H9 (cell line): ENCODE measurements around the gene MFSD1. TPM values are rescaled to one million over a fixed set of nuclear protein-coding genes. Genes with fewer than 3 reads are reported as not detected.

Experiments
- DNase-seq: peaks from one replicate; pipeline ENCODE4 v3.0.0-alpha.2; 2017
- H2AFZ ChIP-seq: one replicate; pipeline ENCODE4 v1.6.1; 2013; ENCODE audit warnings: mild to moderate bottlenecking, low read length, control low read depth, moderate library complexity
- H2AK5ac ChIP-seq: 2 replicates; pipeline ENCODE4 v1.6.1; 2013; ENCODE audit warnings: low read length, control low read depth, mixed read lengths; ENCODE audit not compliant: insufficient read length
- H2BK120ac ChIP-seq: one replicate; pipeline ENCODE4 v1.6.1; 2013; ENCODE audit warnings: low read depth, mild to moderate bottlenecking, low read length, control low read depth, inconsistent platforms; ENCODE audit not compliant: poor library complexity, severe bottlenecking
- H2BK12ac ChIP-seq: 2 replicates; pipeline ENCODE4 v1.6.1; 2013; ENCODE audit warnings: low read length, control low read depth, mixed read lengths, low read depth; ENCODE audit not compliant: insufficient read length
- H2BK15ac ChIP-seq: 2 replicates; pipeline ENCODE4 v1.6.1; 2013; ENCODE audit warnings: low read depth, low read length, control low read depth
- H2BK20ac ChIP-seq: one replicate; pipeline ENCODE4 v1.6.1; 2013; ENCODE audit warnings: low read depth, mild to moderate bottlenecking, low read length, control low read depth, inconsistent platforms; ENCODE audit not compliant: poor library complexity, severe bottlenecking
- H2BK5ac ChIP-seq: 2 replicates; pipeline ENCODE4 v1.6.1; 2013; ENCODE audit warnings: low read length, control low read depth, mixed read lengths; ENCODE audit not compliant: insufficient read length
- H3K14ac ChIP-seq: 2 replicates; pipeline ENCODE4 v1.6.1; 2013; ENCODE audit warnings: low read length, control low read depth; ENCODE audit not compliant: insufficient read depth
- H3K18ac ChIP-seq: 2 replicates; pipeline ENCODE4 v1.6.1; 2013; ENCODE audit warnings: low read depth, mild to moderate bottlenecking, mixed read lengths, low read length, control low read depth; ENCODE audit not compliant: insufficient read length
- H3K23ac ChIP-seq: 2 replicates; pipeline ENCODE4 v1.6.1; 2013; ENCODE audit warnings: low read length, control low read depth, mixed read lengths, low read depth; ENCODE audit not compliant: insufficient read length
- H3K23me2 ChIP-seq: 2 replicates; pipeline ENCODE4 v1.6.1; 2013; ENCODE audit warnings: low read depth, mild to moderate bottlenecking, mixed read lengths, low read length, control low read depth; ENCODE audit not compliant: insufficient read length, poor library complexity, severe bottlenecking
- H3K27ac ChIP-seq: 2 replicates; pipeline ENCODE4 v1.5.1; 2013; ENCODE audit warnings: low read length, control low read depth, mixed read lengths, low read depth; ENCODE audit not compliant: insufficient read length
- H3K27me3 ChIP-seq: 2 replicates; pipeline ENCODE4 v1.6.1; 2013; ENCODE audit warnings: low read length, control low read depth, inconsistent platforms; ENCODE audit not compliant: insufficient read depth
- H3K4ac ChIP-seq: 2 replicates; pipeline ENCODE4 v1.6.1; 2013; ENCODE audit warnings: low read depth, mild to moderate bottlenecking, control low read depth, inconsistent platforms, low read length, moderate library complexity
- H3K4me1 ChIP-seq: 2 replicates; pipeline ENCODE4 v1.6.1; 2013; ENCODE audit warnings: low read length, control low read depth, inconsistent platforms; ENCODE audit not compliant: insufficient read depth
- H3K4me2 ChIP-seq: 2 replicates; pipeline ENCODE4 v1.6.1; 2013; ENCODE audit warnings: low read length, control low read depth, mixed read lengths; ENCODE audit not compliant: insufficient read length, insufficient read depth
- H3K56ac ChIP-seq: 2 replicates; pipeline ENCODE4 v1.6.1; 2013; ENCODE audit warnings: low read depth, mild to moderate bottlenecking, mixed read lengths, low read length, control low read depth; ENCODE audit not compliant: insufficient read length
- H3K79me1 ChIP-seq: 2 replicates; pipeline ENCODE4 v1.6.1; 2013; ENCODE audit warnings: low read depth, mild to moderate bottlenecking, moderate library complexity, low read length, control low read depth, inconsistent platforms; ENCODE audit not compliant: insufficient read depth, poor library complexity, severe bottlenecking
- H3K79me2 ChIP-seq: 2 replicates; pipeline ENCODE4 v1.6.1; 2013; ENCODE audit warnings: low read length, control low read depth, inconsistent platforms; ENCODE audit not compliant: insufficient read depth
- H3K9ac ChIP-seq: 2 replicates; pipeline ENCODE4 v1.6.1; 2013; ENCODE audit warnings: low read length, control low read depth, mixed read lengths; ENCODE audit not compliant: insufficient read length; ENCODE audit errors: extremely low read depth
- H3K9me3 ChIP-seq: one replicate; pipeline ENCODE4 v1.6.1; 2013; ENCODE audit warnings: low read depth, low read length, inconsistent platforms; ENCODE audit not compliant: control insufficient read depth
- H3T11ph ChIP-seq: one replicate; pipeline ENCODE4 v1.6.1; 2013; ENCODE audit warnings: mild to moderate bottlenecking, low read length, control low read depth, inconsistent platforms
- H4K20me1 ChIP-seq: one replicate; pipeline ENCODE4 v1.6.1; 2013; ENCODE audit not compliant: control insufficient read depth, insufficient read length, insufficient read depth
- H4K5ac ChIP-seq: 2 replicates; pipeline ENCODE4 v1.6.1; 2013; ENCODE audit warnings: low read depth, mild to moderate bottlenecking, mixed read lengths, low read length, control low read depth; ENCODE audit not compliant: insufficient read length
- H4K8ac ChIP-seq: replicated peaks from 2 replicates; pipeline ENCODE4 v1.6.1; 2013; ENCODE audit warnings: low read length, control low read depth, mixed read lengths, low read depth; ENCODE audit not compliant: insufficient read length
- H4K91ac ChIP-seq: 2 replicates; pipeline ENCODE4 v1.6.1; 2013; ENCODE audit warnings: low read depth, mild to moderate bottlenecking, moderate library complexity, mixed read lengths, low read length, control low read depth; ENCODE audit not compliant: insufficient read length
- H3K27ac Mint-ChIP-seq, 3 experiments: 2 replicates in 2 of 3; 3 replicates in 1 of 3; pipeline ENCODE4 v1.8.0; 2020 to 2021; ENCODE audit warnings: mixed read lengths in 3 of 3, mild to moderate bottlenecking in 1 of 3, moderate library complexity in 1 of 3
- H3K27me3 Mint-ChIP-seq: 2 replicates; pipeline ENCODE4 v1.8.0; 2021; ENCODE audit warnings: low read depth, mild to moderate bottlenecking, moderate library complexity, mixed read lengths
- H3K36me3 Mint-ChIP-seq, 3 experiments: 2 replicates in 2 of 3; 3 replicates in 1 of 3; pipeline ENCODE4 v1.8.0; 2020 to 2021; ENCODE audit warnings: low read depth in 3 of 3, mixed read lengths in 3 of 3; ENCODE audit not compliant: insufficient read depth in 1 of 3
- H3K4me1 Mint-ChIP-seq, 2 experiments: 2 replicates each; pipeline ENCODE4 v1.8.0; 2020; ENCODE audit warnings: mixed read lengths in 2 of 2
- H3K4me3 Mint-ChIP-seq, 2 experiments: 2 replicates in 1 of 2; 3 replicates in 1 of 2; pipeline ENCODE4 v1.8.0; 2020 to 2021; ENCODE audit warnings: mild to moderate bottlenecking in 2 of 2, mixed read lengths in 2 of 2, moderate library complexity in 1 of 2
- H3K9me3 Mint-ChIP-seq, 2 experiments: 2 replicates in 1 of 2; 3 replicates in 1 of 2; pipeline ENCODE4 v1.8.0; 2020; ENCODE audit warnings: mild to moderate bottlenecking in 2 of 2, mixed read lengths in 2 of 2, moderate library complexity in 1 of 2
- CTCF ChIP-seq: fragments of 200-600 bp; sonication (generic); conservative IDR thresholded peaks from 3 replicates; pipeline ENCODE4 v1.8.0; 2021; ENCODE audit warnings: antibody characterized with exemption, mild to moderate bottlenecking
- WGBS: extraction: QIAGEN DNeasy Blood & Tissue Kit; methylation state at CpG from one replicate; pipeline ENCODE4 v1.1.7; 2013; ENCODE audit warnings: missing lambda C conversion rate, low lambda C conversion rate, mixed read lengths; ENCODE audit not compliant: insufficient read length; ENCODE audit errors: extremely low coverage; 5-methylcytosine and 5-hydroxymethylcytosine counted together
- total RNA-seq: library from RNA; stranded (reverse); gene quantifications from 2 replicates; pipeline ENCODE4 v1.2.1, GENCODE V29; 2021

MFSD1 gene
- total RNA-seq, 1 experiment from 2014 or later, result 9.5 TPM

GRCh38 chr3:158831861-158832260, 30.0 kb downstream of the MFSD1 start:
- H2BK20ac ChIP-seq, result no peak overlapping the region
- Mint-ChIP-seq H3K4me1 (peaks cover 4 to 11% of the 10 kb centered on the region in 2 experiments; a peak in 3 of 4 replicates), H3K27ac (no peak overlapping the region), H3K9me3 (no peaks in the 10 kb centered on the region), H3K36me3 (peaks cover 0 to 4% (median 0%) of the 10 kb centered on the region in 3 experiments; a peak in 3 of 7 replicates), H3K27me3 (no peaks in the 10 kb centered on the region; the same call in 1 of the 2 replicates), H3K4me3 (no peak overlapping the region)
- no peak overlapping the region for H3K18ac ChIP-seq
- H2BK120ac ChIP-seq, result no peak overlapping the region
- H2AK5ac ChIP-seq, result no peak overlapping the region
- H3K4me1 ChIP-seq, result no peaks in the 10 kb centered on the region
- H4K5ac ChIP-seq, result no peak overlapping the region
- no peak for DNase-seq
- no peaks in the 10 kb centered on the region for H3K79me2 ChIP-seq
- no peaks in the 10 kb centered on the region for H3K79me1 ChIP-seq
- H3K4me2 ChIP-seq, result no peak overlapping the region
- no peak overlapping the region for H2BK12ac ChIP-seq
- H4K20me1 ChIP-seq, result no peaks in the 10 kb centered on the region
- no peak overlapping the region for H3K9ac ChIP-seq
- no CpG with 5 or more reads among the region's 2 CpGs for WGBS
- H2BK15ac ChIP-seq, result no peak overlapping the region
- H3T11ph ChIP-seq, result no peak overlapping the region
- no peaks in the 10 kb centered on the region for H3K9me3 ChIP-seq
- TF ChIP-seq CTCF, result no peak
- H2AFZ ChIP-seq, result no peak overlapping the region
- no peak overlapping the region for H4K91ac ChIP-seq
- no peak overlapping the region for H3K4ac ChIP-seq
- H3K23me2 ChIP-seq, result no peaks in the 10 kb centered on the region
- H4K8ac ChIP-seq, result no peak overlapping the region
- H3K23ac ChIP-seq, result no peak overlapping the region
- no peak overlapping the region for H3K27ac ChIP-seq
- H3K56ac ChIP-seq, result no peak overlapping the region
- no peak overlapping the region for H3K14ac ChIP-seq
- no peak overlapping the region for H2BK5ac ChIP-seq
- H3K27me3 ChIP-seq, result no peaks in the 10 kb centered on the region
